Natural killer cell (primary cell): ENCODE results near the gene RNF223. TPM values are rescaled to one million over a fixed set of nuclear protein-coding genes. Genes with fewer than 3 reads are reported as not detected.
A peak's percentile ranks its signal among the peaks of the same experiment; 100 is the strongest.

Experiments used
- ATAC-seq, 3 donors: fragments of 150-1000 bp in 2 of 3; fragments of 200-7000 bp in 1 of 3; cut with Tn5 transposase; 1 replicate in 1 of 3; 2 replicates in 2 of 3; pipeline ENCODE4 v1.10.0; 2021; ENCODE audit warnings: mild to moderate bottlenecking in 2 of 3, moderate library complexity in 2 of 3
- DNase-seq, 2 donors: peaks; one replicate each; pipeline versions ENCODE4 v3.0.0 to v3.0.0-alpha.2; 2013 to 2021; ENCODE audit warnings: mixed read lengths in 1 of 2
- H3K27ac ChIP-seq: one replicate; pipeline ENCODE4 v1.5.1; 2013; ENCODE audit warnings: mild to moderate bottlenecking, low read length
- H3K27me3 ChIP-seq: one replicate; pipeline ENCODE4 v1.6.1; 2013; ENCODE audit warnings: low read length; ENCODE audit not compliant: control insufficient read depth, insufficient read depth
- H3K36me3 ChIP-seq: one replicate; pipeline ENCODE4 v1.6.1; 2013; ENCODE audit warnings: low read length; ENCODE audit not compliant: control insufficient read depth, insufficient read depth
- H3K4me1 ChIP-seq: one replicate; pipeline ENCODE4 v1.6.1; 2013; ENCODE audit warnings: low read length; ENCODE audit not compliant: control insufficient read depth, insufficient read depth
- H3K4me3 ChIP-seq: one replicate; pipeline ENCODE4 v1.5.1; 2013; ENCODE audit warnings: low read length
- H3K9me3 ChIP-seq: one replicate; pipeline ENCODE4 v1.6.1; 2013; ENCODE audit warnings: low read length; ENCODE audit not compliant: control insufficient read depth, insufficient read depth
- H3K27ac Mint-ChIP-seq, 2 donors: one replicate each; pipeline ENCODE4 v1.8.0; 2022; ENCODE audit warnings: mild to moderate bottlenecking in 2 of 2, mixed read lengths in 2 of 2, moderate library complexity in 1 of 2
- H3K27me3 Mint-ChIP-seq, 2 donors: one replicate each; pipeline ENCODE4 v1.8.0; 2022; ENCODE audit warnings: low read depth in 2 of 2, mixed read lengths in 2 of 2
- H3K36me3 Mint-ChIP-seq: one replicate; pipeline ENCODE4 v1.8.0; 2022; ENCODE audit warnings: mixed read lengths
- H3K4me1 Mint-ChIP-seq, 2 donors: one replicate each; pipeline ENCODE4 v1.8.0; 2022; ENCODE audit warnings: mixed read lengths in 2 of 2
- H3K4me3 Mint-ChIP-seq: one replicate; pipeline ENCODE4 v1.8.0; 2022; ENCODE audit warnings: mild to moderate bottlenecking, moderate library complexity, mixed read lengths
- H3K9me3 Mint-ChIP-seq, 2 donors: one replicate each; pipeline ENCODE4 v1.8.0; 2022; ENCODE audit warnings: mixed read lengths in 2 of 2
- CTCF ChIP-seq: fragments of 200-600 bp; IDR thresholded peaks from one replicate; pipeline ENCODE4 v1.8.0; 2022; ENCODE audit warnings: antibody characterized with exemption
- WGBS: methylation state at CpG from one replicate; pipeline ENCODE4 v1.1.7; 2013; ENCODE audit warnings: missing lambda C conversion rate; ENCODE audit not compliant: insufficient coverage; 5-methylcytosine and 5-hydroxymethylcytosine counted together
- intact Hi-C: fragments of 100-400 bp; cut with micrococcal nuclease; formaldehyde crosslinking; loops from one replicate; pipeline ENCODE4 v1.14.2; 2022
- total RNA-seq, 4 donors: library from RNA; stranded (reverse); fragments of 120-200 nt in 1 of 4; gene quantifications; one replicate each; pipeline versions ENCODE4 v1.2.3 to v1.2.4, GENCODE V29; 2013 to 2022

Gene RNF223
- total RNA-seq, 3 donors from 2014 or later (not counting 1 experiment from before 2014, with no cell fraction given), result not detected

- H3K4me3 ChIP-seq, result no peak overlapping the region
- peaks cover 2% of the 10 kb centered on the region for H3K27me3 ChIP-seq
- Mint-ChIP-seq H3K4me1 (peaks cover 0 to 14% of the 10 kb centered on the region in 2 donors), H3K36me3 (no peaks in the 10 kb centered on the region), H3K27me3 (peaks cover 0 to 3% of the 10 kb centered on the region in 2 donors), H3K9me3 (peaks cover 0 to 3% of the 10 kb centered on the region in 2 donors), H3K4me3 (peak overlapping the region; percentile 55), H3K27ac (no peak overlapping the region)
- no peaks in the 10 kb centered on the region for H3K36me3 ChIP-seq
- no peak overlapping the region for H3K27ac ChIP-seq
- DNase-seq, result peak in 1 of 2 donors; percentile 28
- TF ChIP-seq CTCF, result no peak
- no peak for ATAC-seq
- WGBS, result 58% methylated on average over 20 of the region's 20 CpGs
- intact Hi-C loops, result loop anchor here (5.0 kb wide), 1 partner anchor 155 kb away; the partner anchor contains the start of gene UBE2J2
- H3K9me3 ChIP-seq, result peaks cover 7% of the 10 kb centered on the region
- H3K4me1 ChIP-seq, result peaks cover 25% of the 10 kb centered on the region
Observed at GRCh38 chr1:1117469-1117831, 43.3 kb upstream of the RNF223 start.

- peaks cover 0 to 12% of the 10 kb centered on the region in 2 donors for H3K4me1 Mint-ChIP-seq
- ATAC-seq, result peak in 2 of 3 donors; percentile 1 to 4
- 13% methylated on average over 43 of the region's 47 CpGs for WGBS
- H3K27ac ChIP-seq, result no peak overlapping the region
- H3K4me3 Mint-ChIP-seq, result peak overlapping the region; percentile 53
- H3K27me3 Mint-ChIP-seq, result peaks cover 0 to 3% of the 10 kb centered on the region in 2 donors
- peaks cover 0 to 3% of the 10 kb centered on the region in 2 donors for H3K9me3 Mint-ChIP-seq
- peaks cover 19% of the 10 kb centered on the region for H3K4me1 ChIP-seq
- intact Hi-C loops, result loop anchor here (5.0 kb wide), 1 partner anchor 155 kb away; the partner anchor contains the start of gene UBE2J2
- H3K36me3 ChIP-seq, result no peaks in the 10 kb centered on the region
- DNase-seq, result peak; percentile 44 to 66
- H3K4me3 ChIP-seq, result peak overlapping the region; percentile 13
- peaks cover 7% of the 10 kb centered on the region for H3K9me3 ChIP-seq
- H3K36me3 Mint-ChIP-seq, result no peaks in the 10 kb centered on the region
- no peak for TF ChIP-seq CTCF
- no peak overlapping the region for H3K27ac Mint-ChIP-seq
- H3K27me3 ChIP-seq, result peaks cover 2% of the 10 kb centered on the region
Observed at GRCh38 chr1:1116701-1117468, 42.8 kb upstream of the RNF223 start.

GRCh38 chr1:1115786-1116700 lies 41.9 kb upstream of the RNF223 start, which contains the start of gene C1orf159:
Gene C1orf159 (minus strand): TSS chr1:1116089. CDS start chr1:1091543, 24,546 bp downstream.
- Histone ChIP-seq H3K36me3 (no peaks in the 10 kb centered on the region), H3K27me3 (peaks cover 2% of the 10 kb centered on the region), H3K4me3 (peak within 1 kb of the TSS; percentile 46), H3K4me1 (peaks cover 16% of the 10 kb centered on the region), H3K9me3 (peaks cover 7% of the 10 kb centered on the region), H3K27ac (peak within 1 kb of the TSS; percentile 70)
- Mint-ChIP-seq H3K4me1 (peaks cover 0 to 12% of the 10 kb centered on the region in 2 donors), H3K36me3 (no peaks in the 10 kb centered on the region), H3K27ac (peak within 1 kb of the TSS; percentile 73 to 95), H3K9me3 (peaks cover 0 to 3% of the 10 kb centered on the region in 2 donors), H3K4me3 (peak within 1 kb of the TSS; percentile 90), H3K27me3 (peaks cover 0 to 3% of the 10 kb centered on the region in 2 donors)
- under 1% methylated on average over 128 of the region's 128 CpGs for WGBS
- no peak for TF ChIP-seq CTCF
- intact Hi-C loops, result loop anchor here (5.0 kb wide), 1 partner anchor 156 kb away; the partner anchor contains the start of gene UBE2J2
- ATAC-seq (peak; percentile 93 to 98 (median 96)), DNase-seq (peak; percentile 97)
